ENCODE measurements around the gene SLC25A4. TPM values are rescaled to one million over a fixed set of nuclear protein-coding genes. Genes with fewer than 3 reads are reported as not detected.

Gene SLC25A4
- polyA plus RNA-seq, 1 donor (not counting 4 experiments of a cell fraction or from before 2014, with no cell fraction given) = 13.2 TPM

- H3K9me1 ChIP-seq (ENCODE audit: control insufficient read depth, extremely low read depth, insufficient read depth, low read length) = peaks cover 4% of the 10 kb centered on the region
- no peak overlapping the region for H3K4me2 ChIP-seq (ENCODE audit: control insufficient read depth, extremely low read depth, insufficient read depth, low read depth, low read length)
- H2AFZ ChIP-seq (ENCODE audit: control insufficient read depth, low read length) = no peak overlapping the region
- FAIRE-seq (no peak), DNase-seq (ENCODE audit: low read depth, low spot score) (no peak)
- H3K27ac ChIP-seq (ENCODE audit: control insufficient read depth, insufficient read depth, low read length) = no peak overlapping the region
- H3K9ac ChIP-seq (ENCODE audit: control insufficient read depth, extremely low read depth, insufficient read depth, low read length) = no peak overlapping the region
- no peaks in the 10 kb centered on the region for H3K4me1 ChIP-seq (ENCODE audit: control insufficient read depth, extremely low read depth, insufficient read depth, low read length)
- no peaks in the 10 kb centered on the region for H4K20me1 ChIP-seq (ENCODE audit: control insufficient read depth, extremely low read depth, insufficient read depth, low read length)
- peaks cover 42% of the 10 kb centered on the region for H3K79me2 ChIP-seq (ENCODE audit: control insufficient read depth, insufficient read depth, low read length)
- H3K4me3 ChIP-seq (ENCODE audit: control insufficient read depth in 2 of 3, extremely low read depth in 1 of 3, insufficient read depth in 2 of 3, low read depth in 1 of 3, low read length in 3 of 3) = no peak overlapping the region
- no peak for TF ChIP-seq CTCF (optimal IDR thresholded peaks at IDR 0.05 in 1 of 3, IDR thresholded peaks at IDR 0.05 in 1 of 3, conservative IDR thresholded peaks at IDR 0.05 in 1 of 3; ENCODE audit: extremely low read depth in 1 of 3, insufficient read depth in 2 of 3, low read length in 3 of 3)
- TF ChIP-seq EZH2 (IDR thresholded peaks at IDR 0.05; ENCODE audit: low read length) = no peak
- dilution Hi-C loops (cut with MboI; ENCODE audit: extremely low pct_ligation_motif_present, low sequenced_read_pairs) = no loop called here
- no peaks in the 10 kb centered on the region for H3K9me3 ChIP-seq (ENCODE audit: control insufficient read depth, low read depth, low read length)
- peaks cover 2 to 17% of the 10 kb centered on the region in 2 experiments for H3K36me3 ChIP-seq (ENCODE audit: control insufficient read depth in 2 of 2, extremely low read depth in 1 of 2, insufficient read depth in 2 of 2, low read length in 2 of 2)
- no peaks in the 10 kb centered on the region for H3K27me3 ChIP-seq (ENCODE audit: control insufficient read depth, extremely low read depth, insufficient read depth, low read length)
Observed at GRCh38 chr4:185190306-185190856, 47.3 kb downstream of the SLC25A4 start.

GRCh38 chr4:185192059-185192458 is 49.0 kb downstream of the SLC25A4 start:
- FAIRE-seq = no peak
- Histone ChIP-seq H3K36me3 (ENCODE audit: control insufficient read depth in 2 of 2, extremely low read depth in 1 of 2, insufficient read depth in 2 of 2, low read length in 2 of 2) (peaks cover 2 to 15% of the 10 kb centered on the region in 2 experiments), H3K27ac (ENCODE audit: control insufficient read depth, insufficient read depth, low read length) (no peak overlapping the region), H2AFZ (ENCODE audit: control insufficient read depth, low read length) (no peak overlapping the region), H3K9me1 (ENCODE audit: control insufficient read depth, extremely low read depth, insufficient read depth, low read length) (peaks cover 4% of the 10 kb centered on the region), H3K9ac (ENCODE audit: control insufficient read depth, extremely low read depth, insufficient read depth, low read length) (no peak overlapping the region), H3K9me3 (ENCODE audit: control insufficient read depth, low read depth, low read length) (no peaks in the 10 kb centered on the region), H3K27me3 (ENCODE audit: control insufficient read depth, extremely low read depth, insufficient read depth, low read length) (no peaks in the 10 kb centered on the region), H4K20me1 (ENCODE audit: control insufficient read depth, extremely low read depth, insufficient read depth, low read length) (no peaks in the 10 kb centered on the region), H3K79me2 (ENCODE audit: control insufficient read depth, insufficient read depth, low read length) (peaks cover 38% of the 10 kb centered on the region), H3K4me2 (ENCODE audit: control insufficient read depth, extremely low read depth, insufficient read depth, low read depth, low read length) (no peak overlapping the region), H3K4me1 (ENCODE audit: control insufficient read depth, extremely low read depth, insufficient read depth, low read length) (no peaks in the 10 kb centered on the region), H3K4me3 (ENCODE audit: control insufficient read depth in 2 of 3, extremely low read depth in 1 of 3, insufficient read depth in 2 of 3, low read depth in 1 of 3, low read length in 3 of 3) (no peak overlapping the region)
- TF ChIP-seq CTCF (optimal IDR thresholded peaks at IDR 0.05 in 1 of 3, IDR thresholded peaks at IDR 0.05 in 1 of 3, conservative IDR thresholded peaks at IDR 0.05 in 1 of 3; ENCODE audit: extremely low read depth in 1 of 3, insufficient read depth in 2 of 3, low read length in 3 of 3) (no peak), EZH2 (IDR thresholded peaks at IDR 0.05; ENCODE audit: low read length) (no peak)
- dilution Hi-C loops (cut with MboI; ENCODE audit: extremely low pct_ligation_motif_present, low sequenced_read_pairs) = no loop called here
- DNase-seq (ENCODE audit: low read depth, low spot score) = no peak

Measured in keratinocyte (primary cell).